IMR-90 (cell line): ENCODE measurements around the gene ZNF358.

Source experiments
- CHD1 ChIP-seq: IDR thresholded peaks from 2 replicates; pipeline ENCODE4 v1.6.1; 2012; ENCODE audit warnings: low read depth, low read length, improper control_type of control experiment
- CTCF ChIP-seq: conservative IDR thresholded peaks from 2 replicates; pipeline ENCODE4 v1.5.1; 2012; ENCODE audit warnings: mild to moderate bottlenecking, low read depth, low read length, improper control_type of control experiment
- MAFK ChIP-seq: IDR thresholded peaks from 2 replicates; pipeline ENCODE4 v1.6.1; 2012; ENCODE audit warnings: low read depth, low read length, improper control_type of control experiment
- MXI1 ChIP-seq: IDR thresholded peaks from 2 replicates; pipeline ENCODE4 v1.6.1; 2012; ENCODE audit warnings: low read depth, mild to moderate bottlenecking, low read length, moderate library complexity, borderline replicate concordance
- POLR2A ChIP-seq: IDR thresholded peaks from 2 replicates; pipeline ENCODE4 v1.6.1; 2012; ENCODE audit warnings: mild to moderate bottlenecking, low read depth, low read length
- RAD21 ChIP-seq: IDR thresholded peaks from 2 replicates; pipeline ENCODE4 v1.6.1; 2012; ENCODE audit warnings: low read length, improper control_type of control experiment
- RFX5 ChIP-seq: IDR thresholded peaks from 2 replicates; pipeline ENCODE4 v1.8.0; 2012; ENCODE audit warnings: low read depth, mild to moderate bottlenecking, low read length, moderate library complexity

DNA sequence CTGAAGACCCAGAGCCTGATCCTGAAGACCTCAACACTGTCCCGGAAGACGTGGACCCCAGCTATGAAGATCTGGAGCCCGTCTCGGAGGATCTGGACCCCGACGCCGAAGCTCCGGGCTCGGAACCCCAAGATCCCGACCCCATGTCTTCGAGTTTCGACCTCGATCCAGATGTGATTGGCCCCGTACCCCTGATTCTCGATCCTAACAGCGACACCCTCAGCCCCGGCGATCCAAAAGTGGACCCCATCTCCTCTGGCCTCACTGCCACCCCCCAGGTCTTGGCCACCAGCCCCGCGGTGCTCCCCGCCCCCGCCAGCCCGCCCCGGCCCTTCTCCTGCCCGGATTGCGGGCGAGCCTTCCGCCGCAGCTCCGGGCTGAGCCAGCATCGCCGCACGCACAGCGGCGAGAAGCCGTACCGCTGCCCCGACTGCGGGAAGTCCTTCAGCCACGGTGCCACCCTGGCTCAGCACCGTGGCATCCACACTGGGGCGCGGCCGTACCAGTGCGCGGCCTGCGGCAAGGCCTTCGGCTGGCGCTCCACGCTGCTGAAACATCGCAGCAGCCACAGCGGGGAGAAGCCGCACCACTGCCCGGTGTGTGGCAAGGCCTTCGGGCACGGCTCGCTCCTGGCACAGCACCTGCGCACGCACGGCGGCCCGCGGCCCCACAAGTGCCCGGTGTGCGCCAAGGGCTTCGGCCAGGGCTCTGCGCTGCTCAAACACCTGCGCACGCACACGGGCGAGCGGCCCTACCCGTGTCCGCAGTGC lies 3.6 kb downstream of the ZNF358 start:
- TF ChIP-seq RAD21 (no peak), CTCF (no peak), POLR2A (no peak), MXI1 (no peak), CHD1 (no peak), RFX5 (no peak), MAFK (no peak)
